WTC11 (cell line): ENCODE data around the gene TRAF7. TPM values are rescaled to one million over a fixed set of nuclear protein-coding genes. Genes with fewer than 3 reads are reported as not detected.

Experiments used
- ATAC-seq: fragments of 200-7000 bp; cut with Tn5 transposase; 2 replicates; pipeline ENCODE4 v1.10.0; 2021; ENCODE audit warnings: mild to moderate bottlenecking, moderate library complexity
- CTCF ChIA-PET: fragments of 300-600 bp; sonication (Branson Sonifier 250); formaldehyde crosslinking; loops from one replicate; lab custom pipeline; 2021; ENCODE audit warnings: antibody characterized with exemption; lab: Charles Lee
- POLR2A ChIA-PET: fragments of 350-600 bp; sonication (Branson Sonifier 250); formaldehyde crosslinking; loops from one replicate; lab custom pipeline; 2021; ENCODE audit warnings: antibody characterized with exemption; lab: Charles Lee
- DNase-seq: peaks from one replicate; pipeline ENCODE4 v3.0.0; 2021; ENCODE audit warnings: low spot score
- H3K27ac Mint-ChIP-seq: 2 replicates; pipeline ENCODE4 v1.8.0; 2021; ENCODE audit warnings: mixed read lengths
- H3K27me3 Mint-ChIP-seq: 2 replicates; pipeline ENCODE4 v1.8.0; 2021; ENCODE audit warnings: low read depth, mild to moderate bottlenecking, moderate library complexity, mixed read lengths
- H3K36me3 Mint-ChIP-seq: 2 replicates; pipeline ENCODE4 v1.8.0; 2021; ENCODE audit warnings: mixed read lengths
- H3K4me1 Mint-ChIP-seq: 2 replicates; pipeline ENCODE4 v1.8.0; 2022; ENCODE audit warnings: mixed read lengths
- H3K4me3 Mint-ChIP-seq: 2 replicates; pipeline ENCODE4 v1.8.0; 2021; ENCODE audit warnings: mild to moderate bottlenecking, moderate library complexity, mixed read lengths
- H3K9me3 Mint-ChIP-seq: 2 replicates; pipeline ENCODE4 v1.8.0; 2021; ENCODE audit warnings: mixed read lengths
- ETV6 ChIP-seq: sonication (generic); formaldehyde crosslinking; IDR thresholded peaks from 2 replicates; pipeline ENCODE4 v1.8.1; 2022; ENCODE audit warnings: mild to moderate bottlenecking, missing genetic modification reagents
- GABPB1 ChIP-seq: sonication (generic); formaldehyde crosslinking; IDR thresholded peaks from 2 replicates; pipeline ENCODE4 v1.8.1; 2023; ENCODE audit warnings: mild to moderate bottlenecking, missing genetic modification reagents
- GTF2I ChIP-seq: fragments of 250-450 bp; sonication (Bioruptor Pico); conservative IDR thresholded peaks from 2 replicates; pipeline ENCODE4 v1.4.0; 2021; ENCODE audit warnings: mild to moderate bottlenecking
- KAT7 ChIP-seq: sonication (generic); formaldehyde crosslinking; IDR thresholded peaks from 2 replicates; pipeline ENCODE4 v1.8.1; 2023; ENCODE audit warnings: missing genetic modification reagents, mild to moderate bottlenecking, borderline replicate concordance
- OVOL2 ChIP-seq: fragments of 250-450 bp; sonication (Bioruptor Pico); IDR thresholded peaks from 2 replicates; pipeline ENCODE4 v1.9.0; 2021; ENCODE audit warnings: mild to moderate bottlenecking, borderline replicate concordance
- PRRX2 ChIP-seq: fragments of 250-450 bp; sonication (Bioruptor Pico); IDR thresholded peaks from 2 replicates; pipeline ENCODE4 v1.8.0; 2021; ENCODE audit warnings: mild to moderate bottlenecking
- SMAD3 ChIP-seq: sonication (generic); formaldehyde crosslinking; IDR thresholded peaks from 2 replicates; pipeline ENCODE4 v1.8.0; 2022; ENCODE audit warnings: missing genetic modification reagents, mild to moderate bottlenecking, borderline replicate concordance
- TCF7 ChIP-seq: sonication (generic); formaldehyde crosslinking; IDR thresholded peaks from 2 replicates; pipeline ENCODE4 v1.8.0; 2022; ENCODE audit warnings: mild to moderate bottlenecking, low read depth, missing genetic modification reagents, moderate library complexity
- TEAD1 ChIP-seq: sonication (generic); formaldehyde crosslinking; IDR thresholded peaks from 2 replicates; pipeline ENCODE4 v1.8.0; 2022; ENCODE audit warnings: mild to moderate bottlenecking, missing genetic modification reagents
- ZNF121 ChIP-seq: sonication (generic); formaldehyde crosslinking; IDR thresholded peaks from 2 replicates; pipeline ENCODE4 v1.8.0; 2023; ENCODE audit warnings: missing genetic modification reagents
- ZNF232 ChIP-seq: sonication (generic); formaldehyde crosslinking; IDR thresholded peaks from 2 replicates; pipeline ENCODE4 v1.8.0; 2022; ENCODE audit warnings: mild to moderate bottlenecking, missing genetic modification reagents
- total RNA-seq: library from RNA; stranded (reverse); gene quantifications from 3 replicates; pipeline ENCODE4 v1.2.3, GENCODE V29; 2021
- TF ChIP-seq, protein P1 (sequence below): sonication (generic); formaldehyde crosslinking; IDR thresholded peaks from 2 replicates; pipeline ENCODE4 v1.8.0; 2023; ENCODE audit warnings: missing genetic modification reagents
- TF ChIP-seq, protein P2 (sequence below): sonication (generic); formaldehyde crosslinking; IDR thresholded peaks from 2 replicates; pipeline ENCODE4 v1.8.0; 2022; ENCODE audit warnings: mild to moderate bottlenecking, missing genetic modification reagents
- TF ChIP-seq, protein P3 (sequence below): sonication (generic); formaldehyde crosslinking; IDR thresholded peaks from 2 replicates; pipeline ENCODE4 v1.8.1; 2022; ENCODE audit warnings: low read depth, mild to moderate bottlenecking, moderate library complexity, missing genetic modification reagents, borderline replicate concordance
- TF ChIP-seq, protein P4 (sequence below): sonication (generic); formaldehyde crosslinking; IDR thresholded peaks from 2 replicates; pipeline ENCODE4 v1.8.1; 2023; ENCODE audit warnings: mild to moderate bottlenecking, missing genetic modification reagents
- TF ChIP-seq, protein P5 (sequence below): sonication (generic); formaldehyde crosslinking; IDR thresholded peaks from 2 replicates; pipeline ENCODE4 v1.8.0; 2022; ENCODE audit warnings: mild to moderate bottlenecking, missing genetic modification reagents

The TRAF7 gene
- total RNA-seq, 1 experiment from 2014 or later, result 148 TPM

DNA sequence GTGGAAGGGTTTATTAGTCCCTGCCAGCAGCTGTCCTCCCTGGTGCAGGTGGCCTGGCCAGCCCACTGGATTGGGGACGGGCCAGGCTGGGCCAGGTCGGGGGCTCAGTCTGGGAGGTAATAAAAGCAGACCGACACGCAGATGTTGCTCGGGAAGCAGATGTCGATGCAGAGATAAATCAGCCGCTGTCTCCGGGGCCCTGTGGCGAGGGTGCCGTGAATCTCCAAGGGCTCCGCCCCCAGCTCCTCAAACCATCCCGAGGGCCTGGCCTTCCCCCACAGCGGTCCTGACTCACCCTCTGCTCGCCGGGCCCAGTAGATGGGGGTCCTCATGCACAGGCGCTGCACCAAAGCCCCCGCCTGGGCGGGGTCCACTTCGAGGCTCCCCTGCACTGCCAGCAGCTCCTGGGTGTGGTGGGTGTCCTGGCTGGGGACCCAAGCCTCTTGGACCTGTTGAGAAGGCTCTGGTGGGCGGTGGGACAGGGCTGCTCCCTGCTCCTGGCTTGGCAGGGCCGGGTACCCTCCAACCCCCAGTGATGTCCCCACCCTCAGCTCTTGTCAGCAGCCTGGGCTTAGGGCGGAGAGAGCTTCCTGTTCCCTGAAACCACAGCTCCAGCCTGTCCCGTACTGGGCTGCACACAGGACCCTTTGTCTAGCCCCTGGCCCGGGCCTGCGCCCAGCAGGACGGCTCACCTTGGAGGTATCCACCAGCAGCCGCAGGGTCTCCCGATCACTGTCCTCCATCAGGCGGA lies 53.9 kb downstream of the TRAF7 start:
- Mint-ChIP-seq H3K27ac (no peak overlapping the region), H3K27me3 (no peaks in the 10 kb centered on the region; the same call in 1 of the 2 replicates), H3K4me3 (no peak overlapping the region), H3K36me3 (peaks cover 25% of the 10 kb centered on the region), H3K4me1 (peaks cover 34% of the 10 kb centered on the region), H3K9me3 (no peaks in the 10 kb centered on the region)
- CTCF ChIA-PET, result interaction anchor here (0.5 to 3.4 kb wide), 2 partner anchors 15 to 281 kb away, joined by 3 to 28 read pairs; no protein-coding TSS in a partner anchor
- DNase-seq, result no peak
- POLR2A ChIA-PET, result interaction anchor here (0.5 to 1.9 kb wide), 4 partner anchors 42 to 162 kb away, joined by 4 to 10 read pairs (median 6); partner anchors contain the start of genes ECI1, NTHL1, TRAF7 and TSC2
- no peak for ATAC-seq
- TF ChIP-seq TCF7 (CRISPR knock-in tag), result no peak
- no peak for TF ChIP-seq ZNF232 (CRISPR knock-in tag)
- TF ChIP-seq, protein P1, sequence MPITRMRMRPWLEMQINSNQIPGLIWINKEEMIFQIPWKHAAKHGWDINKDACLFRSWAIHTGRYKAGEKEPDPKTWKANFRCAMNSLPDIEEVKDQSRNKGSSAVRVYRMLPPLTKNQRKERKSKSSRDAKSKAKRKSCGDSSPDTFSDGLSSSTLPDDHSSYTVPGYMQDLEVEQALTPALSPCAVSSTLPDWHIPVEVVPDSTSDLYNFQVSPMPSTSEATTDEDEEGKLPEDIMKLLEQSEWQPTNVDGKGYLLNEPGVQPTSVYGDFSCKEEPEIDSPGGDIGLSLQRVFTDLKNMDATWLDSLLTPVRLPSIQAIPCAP (CRISPR knock-in tag), result no peak
- TF ChIP-seq, protein P2, sequence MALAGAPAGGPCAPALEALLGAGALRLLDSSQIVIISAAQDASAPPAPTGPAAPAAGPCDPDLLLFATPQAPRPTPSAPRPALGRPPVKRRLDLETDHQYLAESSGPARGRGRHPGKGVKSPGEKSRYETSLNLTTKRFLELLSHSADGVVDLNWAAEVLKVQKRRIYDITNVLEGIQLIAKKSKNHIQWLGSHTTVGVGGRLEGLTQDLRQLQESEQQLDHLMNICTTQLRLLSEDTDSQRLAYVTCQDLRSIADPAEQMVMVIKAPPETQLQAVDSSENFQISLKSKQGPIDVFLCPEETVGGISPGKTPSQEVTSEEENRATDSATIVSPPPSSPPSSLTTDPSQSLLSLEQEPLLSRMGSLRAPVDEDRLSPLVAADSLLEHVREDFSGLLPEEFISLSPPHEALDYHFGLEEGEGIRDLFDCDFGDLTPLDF, result no peak
- TF ChIP-seq, protein P3, sequence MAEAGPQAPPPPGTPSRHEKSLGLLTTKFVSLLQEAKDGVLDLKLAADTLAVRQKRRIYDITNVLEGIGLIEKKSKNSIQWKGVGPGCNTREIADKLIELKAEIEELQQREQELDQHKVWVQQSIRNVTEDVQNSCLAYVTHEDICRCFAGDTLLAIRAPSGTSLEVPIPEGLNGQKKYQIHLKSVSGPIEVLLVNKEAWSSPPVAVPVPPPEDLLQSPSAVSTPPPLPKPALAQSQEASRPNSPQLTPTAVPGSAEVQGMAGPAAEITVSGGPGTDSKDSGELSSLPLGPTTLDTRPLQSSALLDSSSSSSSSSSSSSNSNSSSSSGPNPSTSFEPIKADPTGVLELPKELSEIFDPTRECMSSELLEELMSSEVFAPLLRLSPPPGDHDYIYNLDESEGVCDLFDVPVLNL (CRISPR knock-in tag), result no peak

DNA sequence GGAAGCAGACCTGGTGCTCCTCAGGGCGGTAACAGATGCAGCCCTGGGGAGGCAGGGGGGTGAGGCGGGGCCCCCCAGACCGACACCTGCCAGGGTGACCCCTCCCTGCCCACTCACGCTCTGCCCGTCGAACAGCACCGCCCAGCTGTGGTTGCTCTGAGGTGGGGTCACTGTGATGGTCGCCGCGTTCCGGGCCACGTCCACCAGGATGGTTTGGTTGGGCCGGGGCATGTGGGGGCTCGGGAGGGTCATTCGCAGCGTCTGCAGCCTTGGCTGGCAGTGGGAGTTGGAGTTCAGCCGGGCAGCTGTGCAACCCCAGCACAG lies 54.4 kb downstream of the TRAF7 start:
- H3K4me3 Mint-ChIP-seq, result no peak overlapping the region
- H3K27ac Mint-ChIP-seq, result no peak overlapping the region
- H3K4me1 Mint-ChIP-seq, result peaks cover 31% of the 10 kb centered on the region
- no peaks in the 10 kb centered on the region for H3K9me3 Mint-ChIP-seq
- ChIA-PET POLR2A (interaction anchor here (0.5 to 1.9 kb wide), 5 partner anchors 10 to 163 kb away, joined by 4 to 10 read pairs (median 6); partner anchors contain the start of genes ECI1, NTHL1, TRAF7 and TSC2), CTCF (interaction anchor here (0.5 to 3.4 kb wide), 2 partner anchors 15 to 281 kb away, joined by 3 to 28 read pairs; no protein-coding TSS in a partner anchor)
- peaks cover 25% of the 10 kb centered on the region for H3K36me3 Mint-ChIP-seq
- no peaks in the 10 kb centered on the region for H3K27me3 Mint-ChIP-seq
- ATAC-seq (no peak), DNase-seq (no peak)
- TF ChIP-seq, protein P4, sequence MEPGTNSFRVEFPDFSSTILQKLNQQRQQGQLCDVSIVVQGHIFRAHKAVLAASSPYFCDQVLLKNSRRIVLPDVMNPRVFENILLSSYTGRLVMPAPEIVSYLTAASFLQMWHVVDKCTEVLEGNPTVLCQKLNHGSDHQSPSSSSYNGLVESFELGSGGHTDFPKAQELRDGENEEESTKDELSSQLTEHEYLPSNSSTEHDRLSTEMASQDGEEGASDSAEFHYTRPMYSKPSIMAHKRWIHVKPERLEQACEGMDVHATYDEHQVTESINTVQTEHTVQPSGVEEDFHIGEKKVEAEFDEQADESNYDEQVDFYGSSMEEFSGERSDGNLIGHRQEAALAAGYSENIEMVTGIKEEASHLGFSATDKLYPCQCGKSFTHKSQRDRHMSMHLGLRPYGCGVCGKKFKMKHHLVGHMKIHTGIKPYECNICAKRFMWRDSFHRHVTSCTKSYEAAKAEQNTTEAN, result no peak
- TF ChIP-seq SMAD3 (CRISPR knock-in tag), result no peak
- no peak for TF ChIP-seq ZNF121
- no peak for TF ChIP-seq OVOL2 (CRISPR knock-in tag)
- TF ChIP-seq, protein P5, sequence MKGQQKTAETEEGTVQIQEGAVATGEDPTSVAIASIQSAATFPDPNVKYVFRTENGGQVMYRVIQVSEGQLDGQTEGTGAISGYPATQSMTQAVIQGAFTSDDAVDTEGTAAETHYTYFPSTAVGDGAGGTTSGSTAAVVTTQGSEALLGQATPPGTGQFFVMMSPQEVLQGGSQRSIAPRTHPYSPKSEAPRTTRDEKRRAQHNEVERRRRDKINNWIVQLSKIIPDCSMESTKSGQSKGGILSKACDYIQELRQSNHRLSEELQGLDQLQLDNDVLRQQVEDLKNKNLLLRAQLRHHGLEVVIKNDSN (CRISPR knock-in tag), result no peak
- no peak for TF ChIP-seq KAT7 (CRISPR knock-in tag)
- TF ChIP-seq ETV6 (CRISPR knock-in tag), result no peak
- TF ChIP-seq GABPB1 (CRISPR knock-in tag), result no peak
- no peak for TF ChIP-seq GTF2I
- TF ChIP-seq PRRX2, result no peak
- no peak for TF ChIP-seq TEAD1 (CRISPR knock-in tag)
- TF ChIP-seq, all 79 proteins: peak for 0
